Omental fat pad (tissue), 4 donors: ENCODE results near the gene EXOC6B. TPM values are rescaled to one million over a fixed set of nuclear protein-coding genes. Genes with fewer than 3 reads are reported as not detected.

Experiments
- ATAC-seq: fragments of 150-250 bp; one replicate; pipeline ENCODE4 v1.9.1; 2016; ENCODE audit warnings: mild to moderate bottlenecking, moderate library complexity; ENCODE audit not compliant: low FRiP score
- DNase-seq: peaks from one replicate; pipeline ENCODE4 v3.0.0-alpha.2; 2019; ENCODE audit warnings: low spot score
- CTCF ChIP-seq, 3 donors: fragments of 450-650 bp; IDR thresholded peaks; one replicate each; pipeline ENCODE4 v1.5.1; 2016 to 2017; ENCODE audit warnings: antibody characterized with exemption in 3 of 3, mild to moderate bottlenecking in 3 of 3, moderate library complexity in 2 of 3
- total RNA-seq, 4 donors: library from RNA; depleted of rRNA; stranded (reverse); fragments of >200 nt; gene quantifications; one replicate each; pipeline ENCODE4 v1.1.0, GENCODE V29; 2016

The EXOC6B gene
- total RNA-seq, 4 donors from 2014 or later: 25.6 to 38.3 (median 30.1) TPM

- DNase-seq (peak; percentile 21), ATAC-seq (no peak)
- no peak for TF ChIP-seq CTCF (IDR thresholded peaks at IDR 0.05)
These were observed 679.2 kb downstream of the EXOC6B start for GRCh38 chr2:72146347-72147302.

- DNase-seq (no peak), ATAC-seq (no peak)
- TF ChIP-seq CTCF (IDR thresholded peaks at IDR 0.05): no peak
These were observed 680.0 kb downstream of the EXOC6B start for GRCh38 chr2:72145658-72146329.

- ATAC-seq (no peak), DNase-seq (peak; percentile 22)
- TF ChIP-seq CTCF (IDR thresholded peaks at IDR 0.05): no peak
These were observed 680.6 kb downstream of the EXOC6B start for GRCh38 chr2:72145289-72145657.

- DNase-seq (peak; percentile 29), ATAC-seq (peak; percentile 65)
- TF ChIP-seq CTCF (IDR thresholded peaks at IDR 0.05): no peak
These were observed 681.1 kb downstream of the EXOC6B start for GRCh38 chr2:72144632-72145288.

- no peak for TF ChIP-seq CTCF (IDR thresholded peaks at IDR 0.05)
- no peak for DNase-seq
- peak; percentile 0 for ATAC-seq
These were observed 681.6 kb downstream of the EXOC6B start for GRCh38 chr2:72144274-72144631.

- no peak for TF ChIP-seq CTCF (IDR thresholded peaks at IDR 0.05)
- DNase-seq: peak; percentile 21
- peak; percentile 1 for ATAC-seq
These were observed 682.2 kb downstream of the EXOC6B start for GRCh38 chr2:72143441-72144273.
